ENCODE data around the gene NKRF.

GRCh38 chrX:119655125-119655524 lies 48.9 kb upstream of the NKRF start:
- no peak for TF ChIP-seq EZH2phosphoT487 (IDR thresholded peaks at IDR 0.05; ENCODE audit: borderline replicate concordance, low read depth)
- no peak for TF ChIP-seq CTCF (IDR thresholded peaks at IDR 0.05)
- TF ChIP-seq GABPA (IDR thresholded peaks at IDR 0.05; ENCODE audit: low read depth): no peak
- TF ChIP-seq, protein P1, sequence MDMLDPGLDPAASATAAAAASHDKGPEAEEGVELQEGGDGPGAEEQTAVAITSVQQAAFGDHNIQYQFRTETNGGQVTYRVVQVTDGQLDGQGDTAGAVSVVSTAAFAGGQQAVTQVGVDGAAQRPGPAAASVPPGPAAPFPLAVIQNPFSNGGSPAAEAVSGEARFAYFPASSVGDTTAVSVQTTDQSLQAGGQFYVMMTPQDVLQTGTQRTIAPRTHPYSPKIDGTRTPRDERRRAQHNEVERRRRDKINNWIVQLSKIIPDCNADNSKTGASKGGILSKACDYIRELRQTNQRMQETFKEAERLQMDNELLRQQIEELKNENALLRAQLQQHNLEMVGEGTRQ (IDR thresholded peaks at IDR 0.05; ENCODE audit: borderline replicate concordance, low read depth, low read length): no peak
- no peak for TF ChIP-seq TAF1 (IDR thresholded peaks at IDR 0.05; ENCODE audit: borderline replicate concordance, low read depth, low read length)
- no peak for TF ChIP-seq MAX (IDR thresholded peaks at IDR 0.05; ENCODE audit: low read depth)
- no peak for TF ChIP-seq GATA2 (CRISPR knock-in tag; IDR thresholded peaks at IDR 0.05)

Measured in SK-N-SH (cell line).